Esophagus squamous epithelium (tissue), 5 donors: ENCODE results near the gene LIN7B. TPM values are rescaled to one million over a fixed set of nuclear protein-coding genes. Genes with fewer than 3 reads are reported as not detected.

Experiments
- DNase-seq: peaks from one replicate; lab custom pipeline; 2025; lab: John Stamatoyannopoulos, UW
- H3K27ac ChIP-seq, 4 donors: fragments of 200-600 bp; sonication (generic); one replicate each; pipeline ENCODE4 v1.5.1; 2016 to 2019; ENCODE audit warnings: mild to moderate bottlenecking in 1 of 4
- H3K27me3 ChIP-seq, 4 donors: fragments of 200-600 bp; sonication (generic); 1 replicate in 3 of 4; 2 replicates in 1 of 4; pipeline versions ENCODE4 v1.5.1 to v1.6.0; 2017 to 2021; ENCODE audit warnings: antibody characterized with exemption in 1 of 4
- H3K36me3 ChIP-seq, 3 donors: fragments of 200-600 bp; sonication (generic); one replicate each; pipeline ENCODE4 v1.5.1; 2016 to 2019
- H3K4me1 ChIP-seq, 3 donors: fragments of 200-600 bp; sonication (generic); one replicate each; pipeline ENCODE4 v1.5.1; 2017 to 2019
- H3K4me3 ChIP-seq, 4 donors: fragments of 200-600 bp; sonication (generic); 1 replicate in 3 of 4; 2 replicates in 1 of 4; pipeline ENCODE4 v1.5.1; 2016 to 2019; ENCODE audit warnings: mild to moderate bottlenecking in 2 of 4, moderate library complexity in 1 of 4
- H3K9me3 ChIP-seq, 3 donors: fragments of 200-600 bp; sonication (generic); one replicate each; pipeline ENCODE4 v1.5.1; 2016 to 2019
- CTCF ChIP-seq, 6 experiments: fragments of 450-650 bp in 4 of 6; fragments of 200-600 bp in 2 of 6; sonication (generic) in 2 of 6; IDR thresholded peaks; one replicate each; pipeline ENCODE4 v1.5.1; 2016 to 2019; ENCODE audit warnings: antibody characterized with exemption in 6 of 6, mild to moderate bottlenecking in 4 of 6, moderate library complexity in 4 of 6
- POLR2A ChIP-seq, 4 donors: fragments of 450-650 bp; IDR thresholded peaks; one replicate each; pipeline ENCODE4 v1.6.1; 2017; ENCODE audit warnings: antibody characterized with exemption in 4 of 4, mild to moderate bottlenecking in 4 of 4, moderate library complexity in 3 of 4
- WGBS, 2 donors: methylation state at CpG; one replicate each; pipeline ENCODE4 v1.1.5; 2018; 5-methylcytosine and 5-hydroxymethylcytosine counted together
- intact Hi-C: fragments of 100-400 bp; cut with DNase I; formaldehyde crosslinking; loops from one replicate; pipeline ENCODE4 v1.15.0; 2022
- total RNA-seq, 4 donors: library from RNA; depleted of rRNA; stranded (reverse); fragments of >200 nt; gene quantifications; one replicate each; pipeline ENCODE4 v1.1.0, GENCODE V29; 2016
- donor health status: DM: yes; HTN: yes; CAD: no.

The LIN7B gene
- total RNA-seq, 4 donors from 2014 or later, result 5.7 to 14.1 (median 10.1) TPM

GRCh38 chr19:49148044-49148682 is 34.0 kb downstream of the LIN7B start:
- peaks cover 0 to 13% (median 0%) of the 10 kb centered on the region in 4 donors for H3K27me3 ChIP-seq
- peak overlapping the region in 3 of 4 donors; percentile 64 to 70 (median 64) for H3K4me3 ChIP-seq
- TF ChIP-seq CTCF (IDR thresholded peaks at IDR 0.05) (no peak), POLR2A (IDR thresholded peaks at IDR 0.05) (no peak)
- H3K4me1 ChIP-seq, result peaks cover 31 to 60% (median 33%) of the 10 kb centered on the region in 3 donors
- peak overlapping the region; percentile 62 to 83 (median 72) for H3K27ac ChIP-seq
- DNase-seq, result no peak
- no peaks in the 10 kb centered on the region for H3K9me3 ChIP-seq
- 62 to 86% methylated on average over 7 of the region's 11 CpGs for WGBS, 2 donors
- intact Hi-C loops, result loop anchor here (5.0 kb wide), 1 partner anchor 51 kb away; no protein-coding TSS in a partner anchor
- H3K36me3 ChIP-seq, result no peaks in the 10 kb centered on the region

GRCh38 chr19:49148784-49149651 is 34.8 kb downstream of the LIN7B start:
- Histone ChIP-seq H3K9me3 (no peaks in the 10 kb centered on the region), H3K4me1 (peaks cover 31 to 57% (median 33%) of the 10 kb centered on the region in 3 donors), H3K36me3 (no peaks in the 10 kb centered on the region), H3K4me3 (peak overlapping the region; percentile 46 to 70 (median 64)), H3K27ac (peak overlapping the region; percentile 69 to 86 (median 84)), H3K27me3 (peaks cover 0 to 13% (median 0%) of the 10 kb centered on the region in 4 donors)
- intact Hi-C loops, result loop anchor here (5.0 kb wide), 1 partner anchor 52 kb away; no protein-coding TSS in a partner anchor
- TF ChIP-seq CTCF (IDR thresholded peaks at IDR 0.05), result no peak
- TF ChIP-seq POLR2A (IDR thresholded peaks at IDR 0.05), result peak in 1 of 4 donors; percentile 33
- DNase-seq, result no peak
- WGBS, 2 donors, result 0 to 5% methylated on average over 9 to 26 of the region's 49 CpGs

GRCh38 chr19:49149652-49150105 is 35.5 kb downstream of the LIN7B start:
- Histone ChIP-seq H3K9me3 (no peaks in the 10 kb centered on the region), H3K36me3 (no peaks in the 10 kb centered on the region), H3K4me1 (peaks cover 31 to 57% (median 33%) of the 10 kb centered on the region in 3 donors), H3K4me3 (peak overlapping the region; percentile 46 to 70 (median 64)), H3K27me3 (peaks cover 0 to 13% (median 0%) of the 10 kb centered on the region in 4 donors), H3K27ac (peak overlapping the region; percentile 69 to 86 (median 84))
- intact Hi-C loops, result loop anchor here (5.0 kb wide), 1 partner anchor 52 kb away; no protein-coding TSS in a partner anchor
- 0% methylated on average over 2 to 7 of the region's 23 CpGs for WGBS, 2 donors
- DNase-seq, result no peak
- peak in 2 of 4 donors; percentile 9 to 26 for TF ChIP-seq POLR2A (IDR thresholded peaks at IDR 0.05)
- TF ChIP-seq CTCF (IDR thresholded peaks at IDR 0.05), result no peak

- H3K36me3 ChIP-seq, result no peaks in the 10 kb centered on the region
- H3K27ac ChIP-seq, result peak overlapping the region; percentile 69 to 86 (median 84)
- intact Hi-C loops, result no loop called here
- H3K4me1 ChIP-seq, result peaks cover 31 to 57% (median 33%) of the 10 kb centered on the region in 3 donors
- peak overlapping the region; percentile 46 to 70 (median 64) for H3K4me3 ChIP-seq
- H3K9me3 ChIP-seq, result no peaks in the 10 kb centered on the region
- DNase-seq, result no peak
- WGBS, 2 donors, result 0 to 2% methylated on average over 10 to 26 of the region's 75 CpGs
- H3K27me3 ChIP-seq, result peaks cover 0 to 13% (median 0%) of the 10 kb centered on the region in 4 donors
- TF ChIP-seq CTCF (IDR thresholded peaks at IDR 0.05), result no peak
- peak in 2 of 4 donors; percentile 15 to 16 for TF ChIP-seq POLR2A (IDR thresholded peaks at IDR 0.05)
Observed at GRCh38 chr19:49150106-49150943, 36.2 kb downstream of the LIN7B start.
